ENCODE measurements around the gene TOR3A.
"Not testable (repeated sequence)": the region's sequence is repeated elsewhere in the genome, so short reads cannot be mapped to it uniquely, and the experiment has no call there.

The TOR3A gene

GRCh38 chr1:179135168-179135567 is 53.3 kb downstream of the TOR3A start:
- H3K36me3 ChIP-seq (ENCODE audit: control insufficient read depth in 4 of 4, insufficient read depth in 4 of 4, low read length in 3 of 4); H3K27ac ChIP-seq (ENCODE audit: insufficient read depth in 1 of 2, low read depth in 1 of 2, low read length in 2 of 2, poor library complexity in 1 of 2, severe bottlenecking in 2 of 2); POLR2A ChIA-PET; DNase-seq; H3K27me3 ChIP-seq (replicated peaks in 2 of 5; ENCODE audit: control insufficient read depth in 4 of 5, insufficient read depth in 5 of 5, low read length in 4 of 5); H3K9me3 ChIP-seq (ENCODE audit: control extremely low read depth in 1 of 5, control insufficient read depth in 4 of 5, insufficient read depth in 2 of 5, low read depth in 1 of 5, low read length in 4 of 5); CTCF ChIA-PET; H3K4me1 ChIP-seq (ENCODE audit: control extremely low read depth in 1 of 4, control insufficient read depth in 4 of 4, insufficient read depth in 4 of 4, low read length in 3 of 4); H3K4me3 ChIP-seq (ENCODE audit: control insufficient read depth in 1 of 7, extremely low read depth in 1 of 7, insufficient read depth in 4 of 7, low read depth in 2 of 7, low read length in 6 of 7): not testable (repeated sequence)
- WGBS (ENCODE audit: insufficient coverage) = no CpG with 5 or more reads among the region's 27 CpGs

DNA sequence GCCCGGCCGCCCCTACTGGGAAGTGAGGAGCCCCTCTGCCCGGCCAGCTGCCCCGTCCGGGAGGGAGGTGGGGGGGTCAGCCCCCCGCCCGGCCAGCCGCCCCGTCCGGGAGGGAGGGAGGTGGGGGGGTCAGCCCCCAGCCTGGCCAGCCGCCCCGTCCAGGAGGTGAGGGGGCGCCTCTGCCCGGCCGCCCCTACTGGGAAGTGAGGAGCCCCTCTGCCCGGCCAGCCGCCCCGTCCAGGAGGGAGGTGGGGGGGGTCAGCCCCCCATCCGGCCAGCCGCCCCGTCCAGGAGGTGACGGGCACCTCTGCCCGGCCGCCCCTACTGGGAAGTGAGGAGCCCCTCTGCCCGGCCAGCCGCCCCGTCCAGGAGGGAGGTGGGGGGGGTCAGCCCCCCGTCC is 53.8 kb downstream of the TOR3A start:
- H3K4me1 ChIP-seq (ENCODE audit: control extremely low read depth in 1 of 4, control insufficient read depth in 4 of 4, insufficient read depth in 4 of 4, low read length in 3 of 4); POLR2A ChIA-PET; H3K4me3 ChIP-seq (ENCODE audit: control insufficient read depth in 1 of 7, extremely low read depth in 1 of 7, insufficient read depth in 4 of 7, low read depth in 2 of 7, low read length in 6 of 7); DNase-seq; CTCF ChIA-PET; H3K27me3 ChIP-seq (replicated peaks in 2 of 5; ENCODE audit: control insufficient read depth in 4 of 5, insufficient read depth in 5 of 5, low read length in 4 of 5); H3K9me3 ChIP-seq (ENCODE audit: control extremely low read depth in 1 of 5, control insufficient read depth in 4 of 5, insufficient read depth in 2 of 5, low read depth in 1 of 5, low read length in 4 of 5); H3K27ac ChIP-seq (ENCODE audit: insufficient read depth in 1 of 2, low read depth in 1 of 2, low read length in 2 of 2, poor library complexity in 1 of 2, severe bottlenecking in 2 of 2); H3K36me3 ChIP-seq (ENCODE audit: control insufficient read depth in 4 of 4, insufficient read depth in 4 of 4, low read length in 3 of 4): not testable (repeated sequence)
- WGBS (ENCODE audit: insufficient coverage) = 95% methylated on average over 6 of the region's 28 CpGs

DNA sequence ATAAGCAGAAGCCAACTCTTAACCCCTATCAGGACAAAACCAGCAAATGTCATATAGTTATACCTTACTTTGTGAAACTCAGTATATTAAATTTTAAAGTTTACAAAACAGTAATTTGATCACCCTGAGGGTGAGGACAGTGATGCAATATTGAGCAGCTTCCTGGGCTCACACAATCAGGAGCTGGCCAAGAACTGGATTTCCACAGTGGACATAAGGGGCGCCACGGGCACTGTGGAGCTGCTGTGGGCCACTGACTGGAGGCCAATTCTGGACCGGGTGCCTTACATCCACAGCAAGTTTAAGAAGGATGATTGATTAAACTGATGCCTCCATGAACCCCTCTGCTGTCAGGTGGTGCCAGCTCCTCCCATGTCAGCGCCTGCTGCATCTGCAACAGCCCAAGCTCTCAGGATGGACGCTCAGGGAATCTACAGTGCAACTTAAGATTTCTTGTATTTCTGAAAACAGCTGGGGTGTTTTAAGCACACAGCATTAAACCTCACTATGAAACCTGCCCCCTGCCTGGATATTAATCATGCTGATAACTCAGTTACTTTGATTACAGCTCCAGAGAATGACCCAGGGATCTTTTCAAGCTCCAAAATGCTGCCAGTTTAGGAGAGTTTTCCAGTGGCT is 55.9 kb downstream of the TOR3A start:
- H3K36me3 ChIP-seq (ENCODE audit: control insufficient read depth in 4 of 4, insufficient read depth in 4 of 4, low read length in 3 of 4) = peaks cover 0 to 2% (median 0%) of the 10 kb centered on the region in 4 experiments
- H3K9me3 ChIP-seq (ENCODE audit: control extremely low read depth in 1 of 5, control insufficient read depth in 4 of 5, insufficient read depth in 2 of 5, low read depth in 1 of 5, low read length in 4 of 5) = no peaks in the 10 kb centered on the region
- no peak overlapping the region for H3K4me3 ChIP-seq (ENCODE audit: control insufficient read depth in 1 of 7, extremely low read depth in 1 of 7, insufficient read depth in 4 of 7, low read depth in 2 of 7, low read length in 6 of 7)
- DNase-seq = no peak
- ChIA-PET CTCF (interaction anchor here (1.4 to 2.3 kb wide), 2 partner anchors 12 to 17 kb away, joined by 5 to 6 read pairs; no protein-coding TSS in a partner anchor), POLR2A (interaction anchor here (0.6 kb wide), 1 partner anchor 17 kb away, joined by 3 read pairs; no protein-coding TSS in a partner anchor)
- peaks cover 5 to 21% (median 10%) of the 10 kb centered on the region in 4 experiments for H3K4me1 ChIP-seq (ENCODE audit: control extremely low read depth in 1 of 4, control insufficient read depth in 4 of 4, insufficient read depth in 4 of 4, low read length in 3 of 4)
- WGBS (ENCODE audit: insufficient coverage) = 100% methylated on average over 5 of the region's 5 CpGs
- H3K27me3 ChIP-seq (replicated peaks in 2 of 5; ENCODE audit: control insufficient read depth in 4 of 5, insufficient read depth in 5 of 5, low read length in 4 of 5) = no peaks in the 10 kb centered on the region
- H3K27ac ChIP-seq (ENCODE audit: insufficient read depth in 1 of 2, low read depth in 1 of 2, low read length in 2 of 2, poor library complexity in 1 of 2, severe bottlenecking in 2 of 2) = no peak overlapping the region

DNA sequence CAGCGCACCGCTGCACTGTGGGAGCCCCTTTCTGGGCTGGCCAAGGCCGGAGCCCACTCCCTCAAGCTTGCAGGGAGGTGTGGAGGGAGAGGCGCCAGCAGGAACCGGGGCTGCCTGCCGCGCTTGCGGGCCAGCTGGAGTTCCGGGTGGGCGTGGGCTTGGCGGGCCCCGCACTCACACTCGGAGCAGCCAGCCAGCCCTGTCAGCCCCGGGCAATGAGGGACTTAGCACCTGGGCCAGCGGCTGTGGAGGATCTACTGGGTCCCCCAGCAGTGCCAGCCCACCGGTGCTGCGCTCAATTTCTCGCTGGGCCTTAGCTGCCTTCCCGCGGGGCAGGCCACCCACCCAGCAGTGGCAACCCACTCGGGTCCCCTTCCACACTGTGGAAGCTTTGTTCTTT is 56.9 kb downstream of the TOR3A start:
- H3K9me3 ChIP-seq (ENCODE audit: control extremely low read depth in 1 of 5, control insufficient read depth in 4 of 5, insufficient read depth in 2 of 5, low read depth in 1 of 5, low read length in 4 of 5); H3K27ac ChIP-seq (ENCODE audit: insufficient read depth in 1 of 2, low read depth in 1 of 2, low read length in 2 of 2, poor library complexity in 1 of 2, severe bottlenecking in 2 of 2); H3K4me3 ChIP-seq (ENCODE audit: control insufficient read depth in 1 of 7, extremely low read depth in 1 of 7, insufficient read depth in 4 of 7, low read depth in 2 of 7, low read length in 6 of 7); H3K36me3 ChIP-seq (ENCODE audit: control insufficient read depth in 4 of 4, insufficient read depth in 4 of 4, low read length in 3 of 4); H3K27me3 ChIP-seq (replicated peaks in 2 of 5; ENCODE audit: control insufficient read depth in 4 of 5, insufficient read depth in 5 of 5, low read length in 4 of 5); DNase-seq; POLR2A ChIA-PET: not testable (repeated sequence)
- CTCF ChIA-PET = interaction anchor here (1.2 to 2.3 kb wide), 3 partner anchors 9 to 17 kb away, joined by 3 to 6 read pairs (median 3); no protein-coding TSS in a partner anchor
- over 99% methylated on average over 13 of the region's 21 CpGs for WGBS (ENCODE audit: insufficient coverage)
- H3K4me1 ChIP-seq (ENCODE audit: control extremely low read depth in 1 of 4, control insufficient read depth in 4 of 4, insufficient read depth in 4 of 4, low read length in 3 of 4) = peaks cover 5 to 25% (median 13%) of the 10 kb centered on the region in 4 experiments

GRCh38 chr1:179141592-179142251 is 59.9 kb downstream of the TOR3A start:
- POLR2A ChIA-PET = interaction anchor here (0.7 kb wide), 1 partner anchor 91 kb away, joined by 7 read pairs; no protein-coding TSS in a partner anchor

DNA sequence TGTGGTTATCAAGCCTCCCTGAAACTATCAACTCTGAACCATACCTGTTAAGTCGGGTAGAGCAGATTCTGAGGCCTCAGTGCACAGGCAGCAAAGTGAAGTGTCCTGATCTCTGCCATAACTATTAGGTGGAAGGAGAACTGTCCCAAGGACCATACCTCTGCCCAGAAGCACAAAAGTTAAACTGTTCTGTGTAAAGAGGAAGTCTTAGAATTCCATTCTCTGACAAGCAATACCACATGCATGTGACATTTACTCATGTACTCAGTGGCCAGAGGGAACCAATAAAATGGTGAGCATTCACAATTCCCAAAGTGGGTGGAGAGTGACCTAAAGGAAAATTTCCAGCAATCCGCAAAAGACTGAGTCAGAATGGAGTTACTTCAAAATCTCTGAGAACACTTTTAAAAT is 61.0 kb downstream of the TOR3A start:
- Histone ChIP-seq H3K4me3 (ENCODE audit: control insufficient read depth in 1 of 7, extremely low read depth in 1 of 7, insufficient read depth in 4 of 7, low read depth in 2 of 7, low read length in 6 of 7) (peak overlapping the region in 1 of 7 experiments; percentile 20), H3K36me3 (ENCODE audit: control insufficient read depth in 4 of 4, insufficient read depth in 4 of 4, low read length in 3 of 4) (peaks cover 0 to 6% (median 2%) of the 10 kb centered on the region in 4 experiments), H3K27ac (ENCODE audit: insufficient read depth in 1 of 2, low read depth in 1 of 2, low read length in 2 of 2, poor library complexity in 1 of 2, severe bottlenecking in 2 of 2) (no peak overlapping the region), H3K9me3 (ENCODE audit: control extremely low read depth in 1 of 5, control insufficient read depth in 4 of 5, insufficient read depth in 2 of 5, low read depth in 1 of 5, low read length in 4 of 5) (peaks cover 0 to 4% (median 0%) of the 10 kb centered on the region in 5 experiments), H3K27me3 (replicated peaks in 2 of 5; ENCODE audit: control insufficient read depth in 4 of 5, insufficient read depth in 5 of 5, low read length in 4 of 5) (no peaks in the 10 kb centered on the region), H3K4me1 (ENCODE audit: control extremely low read depth in 1 of 4, control insufficient read depth in 4 of 4, insufficient read depth in 4 of 4, low read length in 3 of 4) (peaks cover 5 to 25% (median 13%) of the 10 kb centered on the region in 4 experiments)
- 80% methylated on average over 1 of the region's 2 CpGs for WGBS (ENCODE audit: insufficient coverage)
- ChIA-PET CTCF (no interaction called here), POLR2A (no interaction called here)
- peak; percentile 22 to 68 (median 50) for DNase-seq

More at GRCh38 chr1:179141592-179142251, 59.9 kb downstream of the TOR3A start:
- 7% methylated on average over 2 of the region's 4 CpGs for WGBS (ENCODE audit: insufficient coverage)
- H3K36me3 ChIP-seq (ENCODE audit: control insufficient read depth in 4 of 4, insufficient read depth in 4 of 4, low read length in 3 of 4) = peaks cover 0 to 4% (median 1%) of the 10 kb centered on the region in 4 experiments
- H3K27ac ChIP-seq (ENCODE audit: insufficient read depth in 1 of 2, low read depth in 1 of 2, low read length in 2 of 2, poor library complexity in 1 of 2, severe bottlenecking in 2 of 2) = peak overlapping the region in 1 of 2 experiments; percentile 29
- CTCF ChIA-PET = no interaction called here
- peaks cover 5 to 25% (median 13%) of the 10 kb centered on the region in 4 experiments for H3K4me1 ChIP-seq (ENCODE audit: control extremely low read depth in 1 of 4, control insufficient read depth in 4 of 4, insufficient read depth in 4 of 4, low read length in 3 of 4)
- no peaks in the 10 kb centered on the region for H3K9me3 ChIP-seq (ENCODE audit: control extremely low read depth in 1 of 5, control insufficient read depth in 4 of 5, insufficient read depth in 2 of 5, low read depth in 1 of 5, low read length in 4 of 5)
- H3K4me3 ChIP-seq (ENCODE audit: control insufficient read depth in 1 of 7, extremely low read depth in 1 of 7, insufficient read depth in 4 of 7, low read depth in 2 of 7, low read length in 6 of 7) = peak overlapping the region in 3 of 7 experiments; percentile 19 to 44 (median 39)
- DNase-seq = peak in 2 of 3 donors; percentile 14 to 32
- H3K27me3 ChIP-seq (replicated peaks in 2 of 5; ENCODE audit: control insufficient read depth in 4 of 5, insufficient read depth in 5 of 5, low read length in 4 of 5) = no peaks in the 10 kb centered on the region

DNA sequence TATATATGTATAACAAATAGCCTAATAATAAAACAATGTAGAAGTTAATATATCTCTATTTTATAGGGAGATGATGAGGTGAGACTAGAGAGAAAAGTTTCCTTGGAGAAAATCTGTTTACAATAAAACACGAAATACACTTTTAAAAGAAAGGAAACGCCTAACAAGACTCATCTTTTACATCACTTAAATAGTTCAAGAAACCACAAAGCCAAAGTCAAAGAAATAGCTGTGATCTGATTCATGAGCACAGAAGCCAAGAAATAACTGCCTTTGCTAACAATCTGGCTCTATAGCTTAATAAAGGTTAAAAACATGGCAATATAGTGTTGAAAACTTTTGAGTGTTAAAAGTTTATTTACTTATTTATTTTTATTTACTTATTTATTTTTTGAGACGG is 61.5 kb downstream of the TOR3A start:
- Histone ChIP-seq H3K27ac (ENCODE audit: insufficient read depth in 1 of 2, low read depth in 1 of 2, low read length in 2 of 2, poor library complexity in 1 of 2, severe bottlenecking in 2 of 2) (no peak overlapping the region), H3K36me3 (ENCODE audit: control insufficient read depth in 4 of 4, insufficient read depth in 4 of 4, low read length in 3 of 4) (peaks cover 0 to 10% (median 3%) of the 10 kb centered on the region in 4 experiments), H3K9me3 (ENCODE audit: control extremely low read depth in 1 of 5, control insufficient read depth in 4 of 5, insufficient read depth in 2 of 5, low read depth in 1 of 5, low read length in 4 of 5) (peaks cover 0 to 8% (median 0%) of the 10 kb centered on the region in 5 experiments), H3K4me3 (ENCODE audit: control insufficient read depth in 1 of 7, extremely low read depth in 1 of 7, insufficient read depth in 4 of 7, low read depth in 2 of 7, low read length in 6 of 7) (no peak overlapping the region), H3K27me3 (replicated peaks in 2 of 5; ENCODE audit: control insufficient read depth in 4 of 5, insufficient read depth in 5 of 5, low read length in 4 of 5) (no peaks in the 10 kb centered on the region), H3K4me1 (ENCODE audit: control extremely low read depth in 1 of 4, control insufficient read depth in 4 of 4, insufficient read depth in 4 of 4, low read length in 3 of 4) (peaks cover 5 to 25% (median 13%) of the 10 kb centered on the region in 4 experiments)
- ChIA-PET POLR2A (no interaction called here), CTCF (no interaction called here)
- DNase-seq = peak in 2 of 3 donors; percentile 18 to 30
- WGBS (ENCODE audit: insufficient coverage) = no CpG with 5 or more reads among the region's 3 CpGs

Measured in common myeloid progenitor, CD34-positive (primary cell).